Measurements from ENCODE around the gene PSMG3. TPM values are rescaled to one million over a fixed set of nuclear protein-coding genes. Genes with fewer than 3 reads are reported as not detected.

PSMG3 gene
- total RNA-seq, 2 donors from 2014 or later = 50.0 to 51.6 TPM

DNA sequence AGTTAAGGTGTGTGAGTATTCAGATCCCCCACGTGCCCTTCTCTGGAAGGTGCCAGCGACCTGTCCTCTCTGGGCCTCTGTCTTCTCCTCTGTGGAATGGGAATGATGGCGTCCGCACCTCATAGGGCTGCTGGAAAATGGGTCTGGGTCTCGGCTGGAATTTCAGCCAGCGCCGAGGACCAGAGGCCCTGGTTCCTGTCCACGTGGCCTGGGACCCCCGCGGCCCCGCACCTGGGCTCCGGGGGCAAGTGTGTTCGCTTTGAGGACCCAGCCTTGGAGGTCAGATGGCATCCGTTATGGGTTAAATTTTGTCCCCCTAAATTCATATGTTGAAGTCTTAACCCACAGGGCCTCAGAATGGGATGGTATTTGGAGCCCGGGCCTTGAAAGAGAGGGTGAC, 32.6 kb upstream of the PSMG3 start:
- TF ChIP-seq POLR2A (IDR thresholded peaks at IDR 0.05) = no peak
- peaks cover 4% of the 10 kb centered on the region for H3K27me3 ChIP-seq (replicated peaks; ENCODE audit: insufficient read depth)

DNA sequence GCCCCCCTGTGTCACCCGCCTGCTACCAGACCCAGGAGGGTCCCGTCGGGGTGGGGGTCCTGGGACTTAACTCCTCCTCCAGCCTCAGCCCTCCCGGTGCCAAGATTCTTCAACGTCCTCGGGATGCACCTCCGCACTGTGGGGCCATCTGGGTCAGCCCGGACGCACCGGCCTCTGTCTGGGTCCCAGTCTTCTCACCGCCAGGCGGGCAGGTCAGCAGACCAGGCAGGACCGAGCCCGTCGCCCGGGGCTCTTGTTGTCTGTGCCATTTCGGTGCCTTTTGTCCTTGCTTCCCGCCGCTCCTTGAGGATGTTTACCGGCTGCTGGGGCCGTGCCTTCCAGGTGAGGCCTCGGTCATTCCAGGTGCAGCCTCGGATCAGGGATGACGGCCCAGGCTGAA, 32.1 kb upstream of the PSMG3 start:
- DNase-seq (ENCODE audit: low spot score) = no peak
- Histone ChIP-seq H3K9me3 (no peaks in the 10 kb centered on the region), H3K4me1 (replicated peaks) (no peaks in the 10 kb centered on the region), H3K27me3 (replicated peaks; ENCODE audit: insufficient read depth) (peaks cover 9% of the 10 kb centered on the region), H3K4me3 (no peak overlapping the region), H3K36me3 (no peaks in the 10 kb centered on the region), H3K27ac (no peak overlapping the region)
- 72% methylated on average over 24 of the region's 24 CpGs for WGBS
- no peak for TF ChIP-seq CTCF (IDR thresholded peaks at IDR 0.05)
- no peak for TF ChIP-seq POLR2AphosphoS5 (IDR thresholded peaks at IDR 0.05)
- TF ChIP-seq POLR2A (IDR thresholded peaks at IDR 0.05) = no peak
- intact Hi-C loops (cut with DNase I) = no loop called here

More for the DNA sequence above, 32.6 kb upstream of the PSMG3 start:
- Histone ChIP-seq H3K36me3 (no peaks in the 10 kb centered on the region), H3K4me1 (replicated peaks) (no peaks in the 10 kb centered on the region), H3K4me3 (no peak overlapping the region), H3K27ac (no peak overlapping the region), H3K9me3 (no peaks in the 10 kb centered on the region)
- WGBS = 96% methylated on average over 15 of the region's 15 CpGs
- intact Hi-C loops (cut with DNase I) = no loop called here
- DNase-seq (ENCODE audit: low spot score) = no peak

DNA sequence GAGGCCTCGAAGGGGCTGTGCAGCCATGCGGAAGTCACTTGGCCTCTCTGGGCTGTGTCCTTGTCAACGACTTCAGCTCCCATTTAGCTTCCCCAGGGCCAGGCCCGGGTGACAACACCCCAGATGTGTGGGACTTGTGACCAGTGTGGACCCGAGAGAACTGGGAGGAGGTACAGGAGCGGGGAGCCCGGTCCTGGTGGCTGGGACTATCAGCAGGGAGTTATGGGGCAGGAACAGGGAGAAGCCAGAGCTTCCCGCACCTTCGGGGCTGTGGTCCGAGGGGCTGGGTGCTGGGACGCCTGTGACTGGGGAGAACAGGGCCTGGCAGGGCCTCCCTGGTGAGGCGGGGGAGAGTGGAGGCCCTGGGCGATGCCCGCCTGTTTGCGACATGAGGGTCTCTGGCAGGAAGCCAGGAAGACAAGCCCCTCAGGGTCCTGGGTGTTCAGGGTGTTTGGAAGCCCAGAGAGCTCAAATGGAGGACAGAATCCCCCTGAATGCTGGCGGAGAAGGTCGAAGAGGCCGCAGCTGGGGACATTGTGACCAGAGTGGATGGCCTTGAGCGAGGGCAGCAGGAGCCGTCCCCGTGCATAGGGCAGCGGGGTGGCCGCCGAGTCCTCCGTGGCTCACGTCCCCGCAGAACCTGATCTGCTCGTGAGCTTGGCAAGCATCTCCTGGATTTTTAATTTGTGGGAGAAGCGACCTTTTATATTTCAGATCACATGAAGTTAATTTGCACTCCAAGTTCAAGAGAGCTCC, 30.0 kb upstream of the PSMG3 start:
- intact Hi-C loops (cut with DNase I) = no loop called here
- TF ChIP-seq POLR2A (IDR thresholded peaks at IDR 0.05) (no peak), POLR2AphosphoS5 (IDR thresholded peaks at IDR 0.05) (no peak), CTCF (IDR thresholded peaks at IDR 0.05) (no peak)
- Histone ChIP-seq H3K9me3 (no peaks in the 10 kb centered on the region), H3K27ac (no peak overlapping the region), H3K27me3 (replicated peaks; ENCODE audit: insufficient read depth) (peaks cover 9% of the 10 kb centered on the region), H3K36me3 (no peaks in the 10 kb centered on the region), H3K4me1 (replicated peaks) (no peaks in the 10 kb centered on the region), H3K4me3 (no peak overlapping the region)
- 77% methylated on average over 29 of the region's 29 CpGs for WGBS
- DNase-seq (ENCODE audit: low spot score) = no peak

- WGBS = 93% methylated on average over 12 of the region's 12 CpGs
- intact Hi-C loops (cut with DNase I) = no loop called here
- no peaks in the 10 kb centered on the region for H3K9me3 ChIP-seq
- no peak overlapping the region for H3K27ac ChIP-seq
- H3K4me1 ChIP-seq (replicated peaks) = no peaks in the 10 kb centered on the region
- H3K27me3 ChIP-seq (replicated peaks; ENCODE audit: insufficient read depth) = peaks cover 6% of the 10 kb centered on the region
- H3K4me3 ChIP-seq = no peak overlapping the region
- DNase-seq (ENCODE audit: low spot score) = no peak
- TF ChIP-seq POLR2AphosphoS5 (IDR thresholded peaks at IDR 0.05) = no peak
- no peaks in the 10 kb centered on the region for H3K36me3 ChIP-seq
Observed at GRCh38 chr7:1598961-1599639, 29.3 kb upstream of the PSMG3 start.

DNA sequence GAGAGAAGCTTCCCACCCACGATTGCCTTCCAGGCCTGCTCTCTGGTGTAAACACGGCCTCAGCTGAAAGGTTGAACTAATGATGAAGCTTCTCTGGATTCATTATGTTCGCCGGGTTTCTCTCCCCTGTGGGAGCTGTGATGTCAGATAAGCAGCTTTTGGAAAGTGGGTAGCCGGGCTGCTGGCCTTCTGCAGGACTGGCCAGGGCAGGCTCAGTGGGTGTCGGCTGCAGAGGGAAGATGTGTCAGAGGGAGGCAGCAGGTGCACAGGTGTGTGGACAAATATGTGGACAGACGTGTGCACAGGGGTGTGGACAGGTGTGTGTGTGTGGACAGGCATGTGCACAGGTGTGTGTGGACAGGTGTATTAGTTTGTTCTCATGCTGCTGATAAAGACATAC, 28.5 kb upstream of the PSMG3 start:
- no peak for TF ChIP-seq POLR2A (IDR thresholded peaks at IDR 0.05)
- no peak for TF ChIP-seq CTCF (IDR thresholded peaks at IDR 0.05)
- no peak for TF ChIP-seq POLR2AphosphoS5 (IDR thresholded peaks at IDR 0.05)

More for the DNA sequence above, 28.5 kb upstream of the PSMG3 start:
- Histone ChIP-seq H3K4me1 (replicated peaks) (no peaks in the 10 kb centered on the region), H3K27ac (no peak overlapping the region), H3K4me3 (no peak overlapping the region), H3K36me3 (no peaks in the 10 kb centered on the region), H3K9me3 (no peaks in the 10 kb centered on the region), H3K27me3 (replicated peaks; ENCODE audit: insufficient read depth) (peaks cover 9% of the 10 kb centered on the region)
- WGBS = 89% methylated on average over 7 of the region's 7 CpGs
- DNase-seq (ENCODE audit: low spot score) = no peak
- intact Hi-C loops (cut with DNase I) = no loop called here

Measured in prostate gland (tissue), 2 donors.